ENCODE results near the gene FGFRL1. TPM values are rescaled to one million over a fixed set of nuclear protein-coding genes. Genes with fewer than 3 reads are reported as not detected.
"Not testable (repeated sequence)": the region's sequence is repeated elsewhere in the genome, so short reads cannot be mapped to it uniquely, and the experiment has no call there.

Gene FGFRL1
- total RNA-seq, 6 experiments from 2014 or later: 27.9 to 60.1 (median 45.7) TPM

GRCh38 chr4:973431-974397 is 37.7 kb upstream of the FGFRL1 start, which contains the start of gene DGKQ:
DGKQ (minus strand) TSS chr4:973569; CDS start chr4:973482, 87 bp downstream.
- ATAC-seq (peak; percentile 97 to 99 (median 98)), DNase-seq (peak; percentile 93)
- Histone ChIP-seq H3K27ac (no peak within 1 kb of the TSS), H3K4me1 (peaks cover 0 to 21% (median 5%) of the 10 kb centered on the region in 4 donors), H3K27me3 (no peaks in the 10 kb centered on the region), H3K4me3 (peak within 1 kb of the TSS; percentile 61 to 73 (median 68)), H3K9me3 (no peaks in the 10 kb centered on the region), H3K36me3 (no peaks in the 10 kb centered on the region)
- 60% methylated on average over 1 of the region's 123 CpGs for WGBS (ENCODE audit: insufficient coverage, low coverage, low lambda C conversion rate, missing lambda C conversion rate)
- TF ChIP-seq CTCF (IDR thresholded peaks at IDR 0.05): no peak
- TF ChIP-seq POLR2A (IDR thresholded peaks at IDR 0.05): peak; percentile 16
- intact Hi-C loops (cut with DNase I): loop anchor here in 1 of 2 donors (5.0 kb wide), 1 partner anchor 41 kb away; the partner anchor contains the start of genes GAK and TMEM175

GRCh38 chr4:974668-975067 is 36.8 kb upstream of the FGFRL1 start:
- DNase-seq: no peak
- intact Hi-C loops (cut with DNase I): loop anchor here in 1 of 2 donors (5.0 kb wide), 1 partner anchor 42 kb away; the partner anchor contains the start of genes GAK and TMEM175
- no peak for ATAC-seq
- Histone ChIP-seq H3K4me1 (peaks cover 0 to 21% (median 5%) of the 10 kb centered on the region in 4 donors), H3K36me3 (no peaks in the 10 kb centered on the region), H3K9me3 (no peaks in the 10 kb centered on the region), H3K27me3 (no peaks in the 10 kb centered on the region), H3K27ac (no peak overlapping the region), H3K4me3 (no peak overlapping the region)
- 80% methylated on average over 1 of the region's 9 CpGs for WGBS (ENCODE audit: insufficient coverage, low coverage, low lambda C conversion rate, missing lambda C conversion rate)
- TF ChIP-seq CTCF (IDR thresholded peaks at IDR 0.05) (no peak), POLR2A (IDR thresholded peaks at IDR 0.05) (no peak)

- H3K27ac ChIP-seq; ATAC-seq; H3K36me3 ChIP-seq; H3K27me3 ChIP-seq; H3K4me3 ChIP-seq; H3K9me3 ChIP-seq; intact Hi-C loops (cut with DNase I); DNase-seq: not testable (repeated sequence)
- no CpG with 5 or more reads among the region's 25 CpGs for WGBS (ENCODE audit: insufficient coverage, low coverage, low lambda C conversion rate, missing lambda C conversion rate)
- H3K4me1 ChIP-seq: peaks cover 0 to 21% (median 5%) of the 10 kb centered on the region in 4 donors
These were observed 35.4 kb upstream of the FGFRL1 start for GRCh38 chr4:976016-976415.

GRCh38 chr4:978957-979701 is 32.3 kb upstream of the FGFRL1 start:
- Histone ChIP-seq H3K27ac (no peak overlapping the region), H3K9me3 (no peaks in the 10 kb centered on the region), H3K4me1 (no peaks in the 10 kb centered on the region), H3K27me3 (no peaks in the 10 kb centered on the region), H3K4me3 (no peak overlapping the region), H3K36me3 (no peaks in the 10 kb centered on the region)
- 24% methylated on average over 4 of the region's 20 CpGs for WGBS (ENCODE audit: insufficient coverage, low coverage, low lambda C conversion rate, missing lambda C conversion rate)
- peak in 3 of 4 donors; percentile 33 to 64 (median 53) for ATAC-seq
- intact Hi-C loops (cut with DNase I): no loop called here
- no peak for TF ChIP-seq POLR2A (IDR thresholded peaks at IDR 0.05)
- no peak for TF ChIP-seq CTCF (IDR thresholded peaks at IDR 0.05)
- no peak for DNase-seq

Measured in right lobe of liver (tissue), 6 donors.